Adrenal gland (tissue), 12 donors: Measurements from ENCODE around the gene FOXE3. TPM values are rescaled to one million over a fixed set of nuclear protein-coding genes. Genes with fewer than 3 reads are reported as not detected.
A peak's percentile ranks its signal among the peaks of the same experiment; 100 is the strongest.

ENCODE experiments used
- DNase-seq, 7 donors: peaks; one replicate each; pipeline ENCODE4 v3.0.0-alpha.2; 2019 to 2020
- H3K27ac ChIP-seq, 5 donors: fragments of 200-600 bp; sonication (generic) in 4 of 5; 1 replicate in 3 of 5; 2 replicates in 2 of 5; pipeline versions ENCODE4 v1.5.1 to v1.8.0; 2016 to 2020; ENCODE audit warnings: mild to moderate bottlenecking in 1 of 5
- H3K27me3 ChIP-seq: fragments of 200-600 bp; 2 replicates; pipeline ENCODE4 v1.8.0; 2021
- H3K36me3 ChIP-seq, 2 donors: fragments of 200-600 bp; replicated peaks in 1 of 2; 1 replicate in 1 of 2; 2 replicates in 1 of 2; pipeline versions ENCODE4 v1.5.1 to v1.8.0; 2018 to 2022
- H3K4me1 ChIP-seq, 2 donors: fragments of 200-600 bp; replicated peaks in 1 of 2; 1 replicate in 1 of 2; 2 replicates in 1 of 2; pipeline versions ENCODE4 v1.5.1 to v1.8.0; 2018 to 2021
- H3K4me3 ChIP-seq, 4 donors: fragments of 200-600 bp; sonication (generic) in 3 of 4; one replicate each; pipeline ENCODE4 v1.5.1; 2016 to 2018
- H3K9me3 ChIP-seq, 3 donors: fragments of 200-600 bp; sonication (generic) in 1 of 3; replicated peaks in 1 of 3; 1 replicate in 2 of 3; 2 replicates in 1 of 3; pipeline versions ENCODE4 v1.5.1 to v1.8.0; 2016 to 2021
- CTCF ChIP-seq, 6 experiments: fragments of 450-650 bp in 4 of 6; fragments of 200-600 bp in 2 of 6; sonication (generic) in 1 of 6; IDR thresholded peaks; 1 replicate in 5 of 6; 2 replicates in 1 of 6; pipeline versions ENCODE4 v1.5.1 to v1.8.0; 2016 to 2021; ENCODE audit warnings: antibody characterized with exemption in 6 of 6, mild to moderate bottlenecking in 2 of 6, moderate library complexity in 1 of 6
- POLR2A ChIP-seq, 2 donors: fragments of 450-650 bp; IDR thresholded peaks; one replicate each; pipeline ENCODE4 v1.6.1; 2017; ENCODE audit warnings: antibody characterized with exemption in 2 of 2, mild to moderate bottlenecking in 2 of 2, moderate library complexity in 1 of 2
- WGBS, 4 donors: extraction: QIAGEN DNeasy Blood & Tissue Kit in 2 of 4; methylation state at CpG; one replicate each; pipeline versions ENCODE4 v1.1.5 to v1.1.7; 2013 to 2017; 5-methylcytosine and 5-hydroxymethylcytosine counted together
- intact Hi-C, 2 donors: fragments of 100-400 bp; cut with DNase I; formaldehyde crosslinking; loops; one replicate each; pipeline versions ENCODE4 v1.14.1 to v1.15.0; 2022 to 2023
- polyA plus RNA-seq, 3 donors: library from polyadenylated mRNA; stranded (reverse); fragments of 200-250 nt in 2 of 3; fragments of 350-450 nt in 1 of 3; fragmentation: Illumina TruSeq in 1 of 3; extraction: RNeasy Lipid Tissue Mini Kit (QIAGEN cat#74804) in 1 of 3; gene quantifications; one replicate each; pipeline ENCODE4 v1.2.3, GENCODE V29; 2013 to 2014
- total RNA-seq, 9 donors: library from RNA; depleted of rRNA in 4 of 9; stranded (reverse); fragments of >200 nt in 4 of 9; fragments of 120-200 nt in 1 of 9; fragmentation: NEBNext Ultra II Directional in 1 of 9; extraction: Animal tissue kit (Norgen Biotek cat#: 25700) in 1 of 9; gene quantifications; one replicate each; pipeline versions ENCODE4 v1.1.0 to v1.2.4, GENCODE V29; 2013 to 2023
- donor health status: healthy with polysubstance abuse.
- donor health status: Bipolar disorder and iron deficiency.
- donor health status: DM: yes; HTN: yes; CAD: no.
- donor health status: DM: no; HTN: no; CAD: no.
- donor health status: DM: no; HTN: no; CAD: no.
- donor health status: DM: yes; HTN: yes; CAD: no.

Gene FOXE3
- total and polyA plus RNA-seq, 12 donors = 0.07 TPM; not detected in 11

GRCh38 chr1:47424336-47424982 is 8.4 kb downstream of the FOXE3 start:
- no peaks in the 10 kb centered on the region for H3K9me3 ChIP-seq
- no peak overlapping the region for H3K4me3 ChIP-seq
- DNase-seq = peak in 4 of 7 donors; percentile 30 to 47 (median 40)
- no peak for TF ChIP-seq POLR2A (IDR thresholded peaks at IDR 0.05)
- peak; percentile 45 to 64 (median 58) for TF ChIP-seq CTCF (IDR thresholded peaks at IDR 0.05)
- no peaks in the 10 kb centered on the region for H3K4me1 ChIP-seq
- intact Hi-C loops = loop anchor here in 1 of 2 donors (5.0 kb wide), 1 partner anchor 232 kb away; the partner anchor contains the start of gene PDZK1IP1
- WGBS, 4 donors = 6 to 10% (median 9%) methylated on average over 6 of the region's 6 CpGs
- no peaks in the 10 kb centered on the region for H3K36me3 ChIP-seq
- no peaks in the 10 kb centered on the region for H3K27me3 ChIP-seq
- no peak overlapping the region for H3K27ac ChIP-seq

GRCh38 chr1:47431534-47431933 is 15.4 kb downstream of the FOXE3 start:
- intact Hi-C loops = loop anchor here in 1 of 2 donors (5.0 to 10.0 kb wide), 2 partner anchors 247 to 281 kb away; no protein-coding TSS in a partner anchor
- Histone ChIP-seq H3K27me3 (peaks cover 35% of the 10 kb centered on the region), H3K9me3 (no peaks in the 10 kb centered on the region), H3K4me3 (no peak overlapping the region), H3K27ac (peak overlapping the region in 1 of 5 donors; percentile 64), H3K4me1 (peaks cover 0 to 28% of the 10 kb centered on the region in 2 donors), H3K36me3 (no peaks in the 10 kb centered on the region)
- WGBS, 4 donors = 75 to 94% (median 88%) methylated on average over 1 of the region's 1 CpG
- TF ChIP-seq POLR2A (IDR thresholded peaks at IDR 0.05) (no peak), CTCF (IDR thresholded peaks at IDR 0.05) (no peak)
- DNase-seq = no peak

- Histone ChIP-seq H3K36me3 (no peaks in the 10 kb centered on the region), H3K27me3 (peaks cover 35% of the 10 kb centered on the region), H3K27ac (peak overlapping the region in 1 of 5 donors; percentile 64), H3K4me1 (peaks cover 0 to 28% of the 10 kb centered on the region in 2 donors), H3K4me3 (peak overlapping the region in 1 of 4 donors; percentile 38), H3K9me3 (no peaks in the 10 kb centered on the region)
- DNase-seq = peak; percentile 74 to 91 (median 85)
- TF ChIP-seq CTCF (IDR thresholded peaks at IDR 0.05) (peak; percentile 55 to 81 (median 76)), POLR2A (IDR thresholded peaks at IDR 0.05) (no peak)
- 11 to 19% (median 15%) methylated on average over 7 to 32 of the region's 32 CpGs for WGBS, 4 donors
- intact Hi-C loops = loop anchor here (2.0 to 10.0 kb wide), 3 partner anchors 248 to 280 kb away; no protein-coding TSS in a partner anchor
Measured at GRCh38 chr1:47432071-47433036, 16.3 kb downstream of the FOXE3 start.

- intact Hi-C loops = loop anchor here (2.0 to 10.0 kb wide), 3 partner anchors 248 to 279 kb away; no protein-coding TSS in a partner anchor
- TF ChIP-seq POLR2A (IDR thresholded peaks at IDR 0.05) (no peak), CTCF (IDR thresholded peaks at IDR 0.05) (no peak)
- peak overlapping the region in 1 of 4 donors; percentile 38 for H3K4me3 ChIP-seq
- H3K27me3 ChIP-seq = peaks cover 35% of the 10 kb centered on the region
- peaks cover 0 to 28% of the 10 kb centered on the region in 2 donors for H3K4me1 ChIP-seq
- WGBS, 4 donors = 38 to 44% (median 41%) methylated on average over 4 to 17 of the region's 17 CpGs
- H3K9me3 ChIP-seq = no peaks in the 10 kb centered on the region
- peak overlapping the region in 1 of 5 donors; percentile 64 for H3K27ac ChIP-seq
- H3K36me3 ChIP-seq = no peaks in the 10 kb centered on the region
- no peak for DNase-seq
Measured at GRCh38 chr1:47433037-47433421, 16.9 kb downstream of the FOXE3 start.
